Measurements from ENCODE around the gene TRUB2.

GRCh38 chr9:128349772-128350171 lies 27.5 kb upstream of the TRUB2 start:
- TF ChIP-seq EZH2 (IDR thresholded peaks at IDR 0.05): no peak
- no peak for TF ChIP-seq ATF3 (IDR thresholded peaks at IDR 0.05)
- TF ChIP-seq ZNF274 (IDR thresholded peaks at IDR 0.05; ENCODE audit: low read depth, low read length): no peak
- TF ChIP-seq POLR2A (IDR thresholded peaks at IDR 0.05; ENCODE audit: borderline replicate concordance, extremely low read depth, insufficient read depth, insufficient read length): no peak
- TF ChIP-seq CTCF (IDR thresholded peaks at IDR 0.05 in 2 of 3, conservative IDR thresholded peaks at IDR 0.05 in 1 of 3; ENCODE audit: borderline replicate concordance in 1 of 3, insufficient read depth in 1 of 3, low read depth in 2 of 3, low read length in 2 of 3): no peak
- TF ChIP-seq POLR2AphosphoS5 (IDR thresholded peaks at IDR 0.05; ENCODE audit: low read depth, low read length): no peak
- TF ChIP-seq SP1 (IDR thresholded peaks at IDR 0.05; ENCODE audit: low read depth): no peak
- TF ChIP-seq SIN3A (IDR thresholded peaks at IDR 0.05; ENCODE audit: low read depth): no peak
- no peak for TF ChIP-seq SRF (IDR thresholded peaks at IDR 0.05; ENCODE audit: low read depth)
- TF ChIP-seq CEBPB (IDR thresholded peaks at IDR 0.05; ENCODE audit: low read depth): no peak

Measured in HCT116 (cell line).